GM23248 (cell line): ENCODE results near the gene YY2. TPM values are rescaled to one million over a fixed set of nuclear protein-coding genes. Genes with fewer than 3 reads are reported as not detected.
"Not testable (repeated sequence)": the region's sequence is repeated elsewhere in the genome, so short reads cannot be mapped to it uniquely, and the experiment has no call there.

Experiments
- DNase-seq: peaks from one replicate; pipeline ENCODE4 v3.0.0-alpha.2; 2015
- H2AFZ ChIP-seq: fragments of 200-600 bp; sonication (generic); 2 replicates; pipeline ENCODE4 v1.6.1; 2016; ENCODE audit warnings: antibody characterized with exemption
- H3F3A ChIP-seq: fragments of 200-600 bp; sonication (generic); 2 replicates; pipeline ENCODE4 v1.6.1; 2016; ENCODE audit warnings: mild to moderate bottlenecking, antibody characterized with exemption, mixed run types; ENCODE audit not compliant: insufficient read depth
- H3K27ac ChIP-seq: fragments of 200-600 bp; sonication (generic); 2 replicates; pipeline ENCODE4 v1.5.1; 2016; ENCODE audit warnings: mild to moderate bottlenecking
- H3K27me3 ChIP-seq: fragments of 200-600 bp; sonication (generic); replicated peaks from 2 replicates; pipeline ENCODE4 v1.6.1; 2016; ENCODE audit warnings: mild to moderate bottlenecking; ENCODE audit not compliant: insufficient read depth
- H3K36me3 ChIP-seq: fragments of 200-600 bp; sonication (generic); 2 replicates; pipeline ENCODE4 v1.6.1; 2016; ENCODE audit warnings: low read depth, mild to moderate bottlenecking
- H3K4me1 ChIP-seq: fragments of 200-600 bp; sonication (generic); 2 replicates; pipeline ENCODE4 v1.6.1; 2016; ENCODE audit warnings: mild to moderate bottlenecking; ENCODE audit not compliant: insufficient read depth
- H3K4me2 ChIP-seq: fragments of 200-600 bp; sonication (generic); one replicate; pipeline ENCODE4 v1.6.1; 2016; ENCODE audit warnings: mild to moderate bottlenecking; ENCODE audit not compliant: unreplicated experiment
- H3K4me3 ChIP-seq: fragments of 200-600 bp; sonication (generic); 2 replicates; pipeline ENCODE4 v1.5.1; 2016; ENCODE audit warnings: mild to moderate bottlenecking
- H3K79me2 ChIP-seq: fragments of 200-600 bp; sonication (generic); 2 replicates; pipeline ENCODE4 v1.6.1; 2016; ENCODE audit warnings: mild to moderate bottlenecking; ENCODE audit not compliant: insufficient read depth
- H3K9ac ChIP-seq: fragments of 200-600 bp; sonication (generic); 2 replicates; pipeline ENCODE4 v1.6.1; 2016; ENCODE audit warnings: mild to moderate bottlenecking
- H3K9me2 ChIP-seq: fragments of 200-600 bp; sonication (generic); 2 replicates; pipeline ENCODE4 v1.6.1; 2016; ENCODE audit warnings: mixed run types, mild to moderate bottlenecking, moderate library complexity; ENCODE audit not compliant: insufficient read depth
- H3K9me3 ChIP-seq: fragments of 200-600 bp; sonication (generic); one replicate; pipeline ENCODE4 v1.6.1; 2017; ENCODE audit warnings: low read depth
- H4K20me1 ChIP-seq: fragments of 200-600 bp; sonication (generic); 2 replicates; pipeline ENCODE4 v1.6.0; 2016; ENCODE audit not compliant: insufficient read depth
- EZH2 ChIP-seq: fragments of 200-600 bp; sonication (generic); IDR thresholded peaks from 2 replicates; pipeline ENCODE4 v1.6.1; 2018; ENCODE audit warnings: antibody characterized with exemption, mild to moderate bottlenecking; ENCODE audit not compliant: insufficient read depth, poor library complexity, severe bottlenecking
- EZH2phosphoT487 ChIP-seq: fragments of 200-600 bp; sonication (generic); IDR thresholded peaks from 2 replicates; pipeline ENCODE4 v1.6.1; 2018; ENCODE audit warnings: antibody characterized with exemption, moderate library complexity, mild to moderate bottlenecking, low read depth; ENCODE audit not compliant: insufficient read depth
- WGBS, 2 experiments: methylation state at CpG; one replicate each; pipeline ENCODE4 v1.1.6; 2015 to 2017; ENCODE audit warnings: low lambda C conversion rate in 2 of 2, low coverage in 1 of 2; ENCODE audit errors: missing lambda C conversion rate in 2 of 2; 5-methylcytosine and 5-hydroxymethylcytosine counted together
- in situ Hi-C: fragments of 300-500 bp; cut with MboI; formaldehyde crosslinking; loops from 2 replicates; pipeline ENCODE4 v1.15.0; 2020
- polyA plus RNA-seq: library from polyadenylated mRNA; unstranded; fragments of >200 nt; fragmentation: Nextera tagmentation; extraction: Ambion mirVana; gene quantifications from 2 replicates; pipeline ENCODE4 v1.2.1, GENCODE V29; 2016
- total RNA-seq: library from RNA; depleted of rRNA; stranded (reverse); fragments of >200 nt; shearing (Covaris generic); gene quantifications from 2 replicates; pipeline ENCODE4 v1.2.3, GENCODE V29; 2014

YY2 gene
- total and polyA plus RNA-seq, 2 experiments from 2014 or later = 1.4 to 1.9 TPM

- Histone ChIP-seq H3K4me1 (no peaks in the 10 kb centered on the region), H3K79me2 (no peaks in the 10 kb centered on the region), H3K9me3 (no peaks in the 10 kb centered on the region), H3K4me3 (no peak overlapping the region), H2AFZ (no peak overlapping the region), H3K9me2 (no peaks in the 10 kb centered on the region), H3F3A (no peaks in the 10 kb centered on the region), H3K27me3 (no peaks in the 10 kb centered on the region), H3K4me2 (no peak overlapping the region), H3K9ac (no peak overlapping the region), H4K20me1 (no peaks in the 10 kb centered on the region), H3K27ac (no peak overlapping the region), H3K36me3 (no peaks in the 10 kb centered on the region)
- TF ChIP-seq EZH2phosphoT487 (no peak), EZH2 (no peak)
- DNase-seq = no peak
- in situ Hi-C loops = no loop called here
These were observed 42.0 kb upstream of the YY2 start for GRCh38 chrX:21813612-21814368.

GRCh38 chrX:21816136-21816535 is 39.7 kb upstream of the YY2 start:
- Histone ChIP-seq H3K4me2 (no peak overlapping the region), H3K9me3 (no peaks in the 10 kb centered on the region), H3K79me2 (no peaks in the 10 kb centered on the region), H3K9me2 (no peaks in the 10 kb centered on the region), H2AFZ (no peak overlapping the region), H4K20me1 (no peaks in the 10 kb centered on the region), H3K27me3 (no peaks in the 10 kb centered on the region), H3K4me1 (no peaks in the 10 kb centered on the region), H3K36me3 (no peaks in the 10 kb centered on the region), H3K4me3 (no peak overlapping the region), H3F3A (no peaks in the 10 kb centered on the region), H3K9ac (no peak overlapping the region), H3K27ac (no peak overlapping the region)
- in situ Hi-C loops = no loop called here
- no peak for DNase-seq
- TF ChIP-seq EZH2 (no peak), EZH2phosphoT487 (no peak)
- WGBS, 2 experiments = 56 to 80% methylated on average over 3 to 5 of the region's 5 CpGs

GRCh38 chrX:21820170-21820569 is 35.6 kb upstream of the YY2 start:
- H3K27me3 ChIP-seq, in situ Hi-C loops, H4K20me1 ChIP-seq, H3F3A ChIP-seq, H3K9ac ChIP-seq, H3K4me3 ChIP-seq, H3K4me1 ChIP-seq, H3K36me3 ChIP-seq, H3K4me2 ChIP-seq, H2AFZ ChIP-seq, H3K27ac ChIP-seq, H3K9me3 ChIP-seq, DNase-seq, H3K79me2 ChIP-seq, H3K9me2 ChIP-seq: not testable (repeated sequence)
- 25% methylated on average over 1 of the region's 1 CpG; no CpG with 5 or more reads in 1 of the 2 experiments for WGBS, 2 experiments

- Histone ChIP-seq H3K36me3 (no peaks in the 10 kb centered on the region), H3K79me2 (no peaks in the 10 kb centered on the region), H3K27me3 (no peaks in the 10 kb centered on the region), H3K9ac (no peak overlapping the region), H3K4me3 (no peak overlapping the region), H3K9me3 (no peaks in the 10 kb centered on the region), H3K4me1 (no peaks in the 10 kb centered on the region), H3K27ac (no peak overlapping the region), H3K4me2 (no peak overlapping the region), H4K20me1 (no peaks in the 10 kb centered on the region), H2AFZ (no peak overlapping the region), H3K9me2 (no peaks in the 10 kb centered on the region), H3F3A (no peaks in the 10 kb centered on the region)
- in situ Hi-C loops = no loop called here
- TF ChIP-seq EZH2 (no peak), EZH2phosphoT487 (no peak)
- WGBS, 2 experiments = 72 to 82% methylated on average over 3 of the region's 3 CpGs
- no peak for DNase-seq
These were observed 33.9 kb upstream of the YY2 start for GRCh38 chrX:21821875-21822274.

GRCh38 chrX:21831496-21831895 is 24.3 kb upstream of the YY2 start:
- Histone ChIP-seq H3K27ac (no peak overlapping the region), H3K9ac (no peak overlapping the region), H3F3A (no peaks in the 10 kb centered on the region), H3K27me3 (no peaks in the 10 kb centered on the region), H3K4me2 (no peak overlapping the region), H4K20me1 (no peaks in the 10 kb centered on the region), H3K9me3 (no peaks in the 10 kb centered on the region), H3K36me3 (no peaks in the 10 kb centered on the region), H3K79me2 (no peaks in the 10 kb centered on the region), H3K9me2 (no peaks in the 10 kb centered on the region), H3K4me3 (no peak overlapping the region), H3K4me1 (no peaks in the 10 kb centered on the region), H2AFZ (no peak overlapping the region)
- DNase-seq = no peak
- no peak for TF ChIP-seq EZH2phosphoT487
- TF ChIP-seq EZH2 = no peak
- WGBS, 2 experiments = 51 to 57% methylated on average over 2 of the region's 2 CpGs
- in situ Hi-C loops = no loop called here
